ENCODE measurements around the gene KLK15. TPM values are rescaled to one million over a fixed set of nuclear protein-coding genes. Genes with fewer than 3 reads are reported as not detected.
"Not testable (repeated sequence)": the region's sequence is repeated elsewhere in the genome, so short reads cannot be mapped to it uniquely, and the experiment has no call there.

Gene KLK15
- total RNA-seq, 2 experiments from 2014 or later = not detected

- Mint-ChIP-seq H3K36me3 (no peaks in the 10 kb centered on the region), H3K9me3 (no peaks in the 10 kb centered on the region), H3K4me3 (no peak overlapping the region), H3K27me3 (no peaks in the 10 kb centered on the region), H3K27ac (peak overlapping the region; percentile 25), H3K4me1 (peaks cover 2% of the 10 kb centered on the region)
- POLR2A ChIA-PET = interaction anchor here (0.8 to 2.0 kb wide), 4 partner anchors 10 to 13 kb away, joined by 3 to 12 read pairs (median 6); no protein-coding TSS in a partner anchor
- ATAC-seq (ENCODE audit: low read depth) (peak; percentile 9), DNase-seq (no peak)
Observed at GRCh38 chr19:50794074-50794875, 39.1 kb downstream of the KLK15 start.

- H3K27ac Mint-ChIP-seq = no peak overlapping the region
- no peaks in the 10 kb centered on the region for H3K9me3 Mint-ChIP-seq
- ATAC-seq (ENCODE audit: low read depth) = no peak
- peaks cover 2% of the 10 kb centered on the region for H3K4me1 Mint-ChIP-seq
- H3K36me3 Mint-ChIP-seq = no peaks in the 10 kb centered on the region
- POLR2A ChIA-PET = interaction anchor here (0.8 to 1.9 kb wide), 2 partner anchors 11 to 14 kb away, joined by 3 to 9 read pairs; no protein-coding TSS in a partner anchor
- DNase-seq = no peak
- H3K4me3 Mint-ChIP-seq = no peak overlapping the region
- no peaks in the 10 kb centered on the region for H3K27me3 Mint-ChIP-seq
Observed at GRCh38 chr19:50793558-50794065, 39.8 kb downstream of the KLK15 start.

DNA sequence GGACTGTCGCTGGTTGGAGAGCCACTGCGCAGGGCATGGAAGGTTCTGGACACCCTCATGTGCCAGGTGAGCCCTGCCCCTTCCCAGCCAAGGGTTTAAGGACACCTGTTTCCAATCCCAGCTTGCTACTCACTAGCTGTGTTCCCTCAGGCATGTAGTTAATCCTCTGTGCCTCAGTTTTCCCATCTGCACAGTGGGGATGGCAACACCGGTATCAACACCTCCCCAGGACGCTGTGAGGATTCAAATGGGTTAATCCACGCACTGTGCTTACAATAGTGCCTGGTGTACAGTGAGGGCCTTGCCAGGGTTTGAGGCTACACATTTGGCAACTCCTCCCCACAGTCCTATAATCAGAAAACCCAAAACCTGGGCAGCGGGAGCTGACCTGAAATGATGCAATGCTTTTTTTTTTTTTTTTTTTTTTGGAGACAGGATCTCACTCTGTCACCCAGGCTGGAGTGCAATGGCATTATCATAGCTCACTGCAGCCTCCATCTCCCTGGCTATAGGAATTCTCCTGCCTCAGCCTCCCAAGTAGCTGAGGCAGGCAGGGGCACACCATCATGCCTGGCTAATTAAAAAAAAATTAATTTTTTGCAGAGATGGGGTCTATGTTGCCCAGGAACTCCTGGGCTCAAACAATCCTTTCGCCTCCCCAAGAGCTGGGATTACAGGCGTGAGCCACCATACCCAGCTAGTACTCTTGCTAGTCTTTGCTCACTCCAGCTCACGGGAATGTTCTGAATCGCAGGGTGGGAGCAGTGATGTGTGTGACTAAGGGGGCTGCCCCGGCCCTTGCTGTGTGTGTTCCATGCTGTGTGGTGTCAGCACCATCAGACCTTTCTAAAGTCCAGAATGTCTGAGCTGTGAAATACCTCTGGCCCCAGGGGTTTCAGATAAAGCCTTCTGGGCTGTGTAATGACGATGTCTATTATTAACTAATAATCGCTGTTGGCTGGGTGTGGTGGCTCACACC is 40.8 kb downstream of the KLK15 start:
- ATAC-seq (ENCODE audit: low read depth) = no peak
- Mint-ChIP-seq H3K9me3 (no peaks in the 10 kb centered on the region), H3K27ac (no peak overlapping the region), H3K4me1 (peaks cover 2% of the 10 kb centered on the region), H3K27me3 (no peaks in the 10 kb centered on the region), H3K36me3 (no peaks in the 10 kb centered on the region), H3K4me3 (no peak overlapping the region)
- POLR2A ChIA-PET = interaction anchor here (0.6 to 1.9 kb wide), 5 partner anchors 12 to 446 kb away, joined by 3 to 9 read pairs (median 4); no protein-coding TSS in a partner anchor
- DNase-seq = no peak

DNA sequence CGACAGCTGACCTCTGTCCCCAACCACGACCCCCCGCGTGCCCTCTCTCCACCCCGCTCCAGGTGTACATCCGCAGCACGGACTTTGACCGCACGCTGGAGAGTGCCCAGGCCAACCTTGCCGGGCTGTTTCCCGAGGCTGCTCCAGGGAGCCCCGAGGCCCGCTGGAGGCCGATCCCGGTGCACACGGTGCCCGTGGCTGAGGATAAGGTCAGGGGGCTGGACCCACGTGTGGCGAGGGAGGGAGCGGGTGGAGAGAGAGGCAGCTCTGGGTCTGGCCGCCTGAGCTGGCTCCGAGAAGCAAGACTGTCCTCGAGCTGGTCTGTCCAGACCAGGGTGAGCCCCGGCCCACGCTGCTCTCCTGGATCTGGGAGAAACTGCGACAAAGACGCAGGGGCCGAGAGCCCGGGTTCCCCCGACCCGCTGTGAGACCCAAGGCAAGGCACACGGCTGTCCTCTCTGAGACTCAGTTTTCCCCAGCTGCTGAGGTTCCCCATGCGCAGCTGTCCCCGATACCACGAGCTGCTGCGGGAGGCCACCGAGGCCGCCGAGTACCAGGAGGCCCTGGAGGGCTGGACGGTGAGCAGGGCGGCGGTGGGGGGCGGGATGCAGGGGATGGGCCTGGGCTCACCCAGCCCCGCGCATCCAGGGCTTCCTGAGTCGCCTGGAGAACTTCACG is 41.6 kb downstream of the KLK15 start:
- DNase-seq = no peak
- no peaks in the 10 kb centered on the region for H3K9me3 Mint-ChIP-seq
- H3K27ac Mint-ChIP-seq = no peak overlapping the region
- H3K4me1 Mint-ChIP-seq = peaks cover 2% of the 10 kb centered on the region
- no peaks in the 10 kb centered on the region for H3K36me3 Mint-ChIP-seq
- H3K27me3 Mint-ChIP-seq = no peaks in the 10 kb centered on the region
- POLR2A ChIA-PET = interaction anchor here (0.9 to 1.4 kb wide), 3 partner anchors 11 to 131 kb away, joined by 3 read pairs; no protein-coding TSS in a partner anchor
- ATAC-seq (ENCODE audit: low read depth) = no peak
- H3K4me3 Mint-ChIP-seq = no peak overlapping the region

- peaks cover 2% of the 10 kb centered on the region for H3K4me1 Mint-ChIP-seq
- no peaks in the 10 kb centered on the region for H3K36me3 Mint-ChIP-seq
- no peak for ATAC-seq (ENCODE audit: low read depth)
- no peak for DNase-seq
- H3K9me3 Mint-ChIP-seq = no peaks in the 10 kb centered on the region
- no peak overlapping the region for H3K4me3 Mint-ChIP-seq
- H3K27ac Mint-ChIP-seq = no peak overlapping the region
- POLR2A ChIA-PET = interaction anchor here (0.9 to 1.4 kb wide), 3 partner anchors 11 to 131 kb away, joined by 3 read pairs; no protein-coding TSS in a partner anchor
- H3K27me3 Mint-ChIP-seq = no peaks in the 10 kb centered on the region
Observed at GRCh38 chr19:50790922-50791467, 42.4 kb downstream of the KLK15 start.

GRCh38 chr19:50790396-50790795 is 43.0 kb downstream of the KLK15 start, which contains the start of gene ACP4:
TSS of gene ACP4 (plus strand) at chr19:50790415. CDS start at chr19:50790415, 0 bp downstream.
- Mint-ChIP-seq H3K27ac (no peak within 1 kb of the TSS), H3K9me3 (no peaks in the 10 kb centered on the region), H3K4me1 (peaks cover 2% of the 10 kb centered on the region), H3K27me3 (no peaks in the 10 kb centered on the region), H3K36me3 (no peaks in the 10 kb centered on the region), H3K4me3 (no peak within 1 kb of the TSS)
- DNase-seq = no peak
- no peak for ATAC-seq (ENCODE audit: low read depth)
- POLR2A ChIA-PET = no interaction called here

DNA sequence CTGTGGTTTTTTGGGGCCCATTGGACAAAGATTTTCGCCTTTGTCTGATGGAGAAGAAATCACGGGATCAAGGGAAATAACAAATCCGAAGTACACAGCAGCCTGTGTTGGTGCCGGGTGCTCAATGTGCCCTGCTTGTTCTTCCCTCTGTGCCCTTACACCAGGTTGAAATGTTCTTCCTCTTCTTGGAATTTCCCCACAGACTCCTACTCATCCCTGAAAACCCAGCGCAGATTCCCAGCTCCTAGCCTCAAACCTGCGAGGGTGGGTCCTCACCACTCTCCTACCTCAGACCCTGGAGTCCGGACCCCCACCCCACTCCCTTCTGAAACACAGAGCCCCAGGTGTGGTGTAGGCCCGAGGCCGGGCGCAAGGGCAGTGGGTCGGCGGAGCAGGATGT is 48.0 kb downstream of the KLK15 start:
- Mint-ChIP-seq H3K4me3 (no peak overlapping the region), H3K27me3 (peaks cover 7% of the 10 kb centered on the region), H3K4me1 (no peaks in the 10 kb centered on the region), H3K27ac (no peak overlapping the region), H3K9me3 (no peaks in the 10 kb centered on the region), H3K36me3 (no peaks in the 10 kb centered on the region)
- DNase-seq (no peak), ATAC-seq (ENCODE audit: low read depth) (peak; percentile 17)
- POLR2A ChIA-PET = no interaction called here

GRCh38 chr19:50784710-50785109 is 48.7 kb downstream of the KLK15 start:
- H3K9me3 Mint-ChIP-seq = no peaks in the 10 kb centered on the region
- DNase-seq (no peak), ATAC-seq (ENCODE audit: low read depth) (no peak)
- no peaks in the 10 kb centered on the region for H3K4me1 Mint-ChIP-seq
- no peaks in the 10 kb centered on the region for H3K36me3 Mint-ChIP-seq
- H3K27me3 Mint-ChIP-seq = peaks cover 12% of the 10 kb centered on the region
- no peak overlapping the region for H3K27ac Mint-ChIP-seq
- no peak overlapping the region for H3K4me3 Mint-ChIP-seq
- POLR2A ChIA-PET = interaction anchor here (0.6 to 0.7 kb wide), 2 partner anchors 274 to 432 kb away, joined by 4 read pairs; partner anchors contain the start of gene JOSD2

DNA sequence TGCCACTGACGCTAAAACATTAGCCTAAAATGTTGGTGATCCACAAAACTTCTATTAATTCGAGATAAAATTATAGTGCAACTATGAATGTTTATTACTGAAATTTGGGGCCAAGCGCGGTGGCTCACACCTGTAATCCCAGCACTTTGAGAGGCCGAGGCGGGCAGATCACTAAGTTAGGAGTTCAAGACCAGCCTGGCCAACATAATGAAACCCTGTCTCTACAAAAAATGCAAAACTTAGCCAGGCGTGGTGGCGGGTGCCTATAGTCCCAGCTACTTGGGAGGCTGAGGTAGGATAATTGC is 49.6 kb downstream of the KLK15 start:
- ATAC-seq (ENCODE audit: low read depth); H3K9me3 Mint-ChIP-seq; H3K27ac Mint-ChIP-seq; DNase-seq; H3K4me3 Mint-ChIP-seq; H3K4me1 Mint-ChIP-seq; POLR2A ChIA-PET; H3K36me3 Mint-ChIP-seq: not testable (repeated sequence)
- peaks cover 21% of the 10 kb centered on the region for H3K27me3 Mint-ChIP-seq

DNA sequence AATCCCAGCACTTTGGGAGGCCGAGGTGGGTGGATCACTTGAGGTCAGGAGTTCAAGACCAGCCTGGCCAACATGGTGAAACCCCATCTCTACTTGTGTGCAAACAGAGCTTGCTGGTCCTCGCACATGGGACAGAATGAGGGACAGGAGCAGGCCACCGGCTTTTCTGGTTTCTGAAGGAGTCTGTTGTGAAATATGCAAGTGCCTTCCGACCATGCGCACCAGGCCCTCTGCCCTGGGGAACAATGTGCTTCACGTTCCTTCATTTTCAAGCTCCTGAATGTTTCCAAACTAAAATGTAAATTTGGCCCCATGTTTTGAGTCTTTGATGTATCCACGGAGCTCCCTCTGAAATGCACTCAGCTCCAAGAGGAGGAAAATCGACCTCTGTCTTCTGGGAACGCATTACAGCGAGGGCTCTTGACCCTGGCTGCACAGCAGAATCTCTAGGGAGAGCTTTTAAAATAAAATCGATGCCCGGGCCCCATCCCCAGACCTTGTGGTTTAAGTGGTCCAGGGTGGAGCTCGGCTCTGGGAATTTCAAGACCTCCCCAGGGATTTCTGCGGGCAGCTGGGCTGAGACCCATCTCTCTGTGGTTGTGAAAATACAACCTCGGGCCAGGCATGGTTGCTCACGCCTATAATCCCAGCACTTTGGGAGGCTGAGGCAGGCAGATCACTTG is 52.5 kb downstream of the KLK15 start:
- no peak overlapping the region for H3K4me3 Mint-ChIP-seq
- no peaks in the 10 kb centered on the region for H3K36me3 Mint-ChIP-seq
- DNase-seq (no peak), ATAC-seq (ENCODE audit: low read depth) (no peak)
- H3K27ac Mint-ChIP-seq = no peak overlapping the region
- peaks cover 4% of the 10 kb centered on the region for H3K4me1 Mint-ChIP-seq
- peaks cover 44% of the 10 kb centered on the region for H3K27me3 Mint-ChIP-seq
- POLR2A ChIA-PET = interaction anchor here (0.6 to 0.7 kb wide), 2 partner anchors 110 to 836 kb away, joined by 5 read pairs; no protein-coding TSS in a partner anchor
- H3K9me3 Mint-ChIP-seq = no peaks in the 10 kb centered on the region

DNA sequence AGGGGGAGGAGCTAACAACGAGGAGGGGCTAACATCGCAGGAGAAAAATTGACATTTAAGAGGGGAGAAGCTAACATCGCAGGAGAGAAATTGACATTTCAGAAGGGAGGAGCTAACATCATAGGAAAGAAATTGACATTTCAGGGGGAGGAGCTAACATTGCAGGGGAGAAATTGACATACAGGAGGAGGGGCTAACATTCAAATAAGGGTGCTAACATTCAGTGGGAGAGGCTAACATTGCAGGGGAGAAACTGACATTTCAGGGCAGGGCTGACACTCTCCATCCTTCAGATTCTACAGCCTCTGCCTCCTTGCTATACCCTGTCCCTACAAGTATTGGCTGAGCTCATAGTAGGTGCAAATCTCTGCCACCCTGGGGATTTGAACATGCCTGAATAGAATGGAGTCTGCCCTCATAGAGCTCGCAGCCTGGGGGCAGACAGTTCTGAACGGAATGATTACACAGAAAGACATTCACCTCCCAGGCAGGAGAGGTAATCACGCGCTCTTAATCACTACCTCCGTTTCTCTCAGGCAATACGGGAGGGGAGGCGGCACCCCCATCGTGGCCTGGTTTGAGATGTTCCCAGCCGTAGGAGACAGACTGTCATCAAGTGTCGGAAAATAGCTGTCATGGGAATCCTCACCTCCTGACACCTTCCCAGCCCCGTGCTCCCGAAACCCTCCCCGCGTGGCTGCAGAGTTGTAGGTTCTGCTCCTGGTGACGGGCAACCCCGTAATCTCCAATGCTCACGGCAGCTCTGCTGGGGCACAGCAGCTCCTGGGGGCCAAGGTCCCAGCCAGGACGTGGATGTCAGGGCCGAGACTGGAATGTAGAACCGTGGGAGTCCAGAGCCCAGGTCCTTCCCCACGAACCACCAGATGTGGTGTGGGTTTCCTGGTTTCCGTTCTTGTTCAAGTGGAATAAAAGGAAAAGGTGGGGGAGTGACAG is 53.6 kb downstream of the KLK15 start:
- Mint-ChIP-seq H3K36me3 (no peaks in the 10 kb centered on the region), H3K9me3 (no peaks in the 10 kb centered on the region), H3K27me3 (peaks cover 52% of the 10 kb centered on the region), H3K27ac (no peak overlapping the region), H3K4me3 (no peak overlapping the region), H3K4me1 (peaks cover 4% of the 10 kb centered on the region)
- DNase-seq (no peak), ATAC-seq (ENCODE audit: low read depth) (no peak)
- POLR2A ChIA-PET = interaction anchor here (0.9 kb wide), 1 partner anchor 12 kb away, joined by 3 read pairs; no protein-coding TSS in a partner anchor

All from activated naive CD8-positive, alpha-beta T cell treated with anti-CD3 and anti-CD28 coated beads, Interleukin-2, amount 10 ng/mL, durations not matched to agents 7 days and 5 days (primary cell).